SK-N-SH (cell line): Measurements from ENCODE around the gene HLA-DQA1.

Experiments used
- CHD2 ChIP-seq: fragments of 150-350 bp; IDR thresholded peaks from 2 replicates; pipeline ENCODE4 v1.6.1; 2018; ENCODE audit warnings: low read length; ENCODE audit not compliant: partially characterized antibody
- CTCF ChIP-seq: fragments of 200-600 bp; sonication (generic); IDR thresholded peaks from 2 replicates; pipeline ENCODE4 v1.6.1; 2017; ENCODE audit warnings: antibody characterized with exemption, mild to moderate bottlenecking, moderate library complexity
- FOXM1 ChIP-seq: IDR thresholded peaks from 2 replicates; pipeline ENCODE4 v1.4.0; 2012; ENCODE audit warnings: low read depth, mild to moderate bottlenecking
- MAX ChIP-seq: IDR thresholded peaks from 2 replicates; pipeline ENCODE4 v1.4.0; 2012; ENCODE audit warnings: low read depth
- NFIC ChIP-seq: IDR thresholded peaks from 2 replicates; pipeline ENCODE4 v1.4.0; 2012; ENCODE audit warnings: borderline replicate concordance
- POLR2AphosphoS5 ChIP-seq: IDR thresholded peaks from 2 replicates; pipeline ENCODE4 v1.6.1; 2012; ENCODE audit warnings: low read depth, low read length
- RFX5 ChIP-seq: IDR thresholded peaks from 2 replicates; pipeline ENCODE4 v1.6.1; 2012; ENCODE audit warnings: mild to moderate bottlenecking, improper control_type of control experiment, low read length
- TF ChIP-seq, protein P1 (sequence below): IDR thresholded peaks from 2 replicates; pipeline ENCODE4 v1.6.1; 2012; ENCODE audit warnings: mild to moderate bottlenecking, low read depth, low read length, moderate library complexity

GRCh38 chr6:32662836-32663235 is 25.6 kb downstream of the HLA-DQA1 start:
- TF ChIP-seq FOXM1, result no peak
- no peak for TF ChIP-seq CTCF
- no peak for TF ChIP-seq NFIC
- TF ChIP-seq, protein P1, sequence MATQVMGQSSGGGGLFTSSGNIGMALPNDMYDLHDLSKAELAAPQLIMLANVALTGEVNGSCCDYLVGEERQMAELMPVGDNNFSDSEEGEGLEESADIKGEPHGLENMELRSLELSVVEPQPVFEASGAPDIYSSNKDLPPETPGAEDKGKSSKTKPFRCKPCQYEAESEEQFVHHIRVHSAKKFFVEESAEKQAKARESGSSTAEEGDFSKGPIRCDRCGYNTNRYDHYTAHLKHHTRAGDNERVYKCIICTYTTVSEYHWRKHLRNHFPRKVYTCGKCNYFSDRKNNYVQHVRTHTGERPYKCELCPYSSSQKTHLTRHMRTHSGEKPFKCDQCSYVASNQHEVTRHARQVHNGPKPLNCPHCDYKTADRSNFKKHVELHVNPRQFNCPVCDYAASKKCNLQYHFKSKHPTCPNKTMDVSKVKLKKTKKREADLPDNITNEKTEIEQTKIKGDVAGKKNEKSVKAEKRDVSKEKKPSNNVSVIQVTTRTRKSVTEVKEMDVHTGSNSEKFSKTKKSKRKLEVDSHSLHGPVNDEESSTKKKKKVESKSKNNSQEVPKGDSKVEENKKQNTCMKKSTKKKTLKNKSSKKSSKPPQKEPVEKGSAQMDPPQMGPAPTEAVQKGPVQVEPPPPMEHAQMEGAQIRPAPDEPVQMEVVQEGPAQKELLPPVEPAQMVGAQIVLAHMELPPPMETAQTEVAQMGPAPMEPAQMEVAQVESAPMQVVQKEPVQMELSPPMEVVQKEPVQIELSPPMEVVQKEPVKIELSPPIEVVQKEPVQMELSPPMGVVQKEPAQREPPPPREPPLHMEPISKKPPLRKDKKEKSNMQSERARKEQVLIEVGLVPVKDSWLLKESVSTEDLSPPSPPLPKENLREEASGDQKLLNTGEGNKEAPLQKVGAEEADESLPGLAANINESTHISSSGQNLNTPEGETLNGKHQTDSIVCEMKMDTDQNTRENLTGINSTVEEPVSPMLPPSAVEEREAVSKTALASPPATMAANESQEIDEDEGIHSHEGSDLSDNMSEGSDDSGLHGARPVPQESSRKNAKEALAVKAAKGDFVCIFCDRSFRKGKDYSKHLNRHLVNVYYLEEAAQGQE, result no peak
- no peak for TF ChIP-seq POLR2AphosphoS5
- no peak for TF ChIP-seq CHD2
- TF ChIP-seq MAX, result no peak
- TF ChIP-seq RFX5, result no peak
